Endodermal cell (in vitro differentiated cells): ENCODE data around the gene ZNF627. TPM values are rescaled to one million over a fixed set of nuclear protein-coding genes. Genes with fewer than 3 reads are reported as not detected.

ENCODE experiments used
- DNase-seq: peaks from one replicate; pipeline ENCODE4 v3.0.0-alpha.2; 2017
- H3K27ac ChIP-seq: 2 replicates; pipeline ENCODE4 v1.5.1; 2013; ENCODE audit warnings: mild to moderate bottlenecking, low read depth, low read length, moderate library complexity
- H3K27me3 ChIP-seq: 2 replicates; pipeline ENCODE4 v1.6.1; 2013; ENCODE audit warnings: mild to moderate bottlenecking, low read length, moderate library complexity; ENCODE audit not compliant: insufficient read depth, control insufficient read depth, poor library complexity, severe bottlenecking
- H3K36me3 ChIP-seq: 2 replicates; pipeline ENCODE4 v1.7.0; 2013; ENCODE audit warnings: mild to moderate bottlenecking, low read length, moderate library complexity; ENCODE audit not compliant: control insufficient read depth, insufficient read depth
- H3K4me1 ChIP-seq: one replicate; pipeline ENCODE4 v1.7.0; 2013; ENCODE audit warnings: low read length; ENCODE audit not compliant: control insufficient read depth, insufficient read depth
- H3K4me3 ChIP-seq: 2 replicates; pipeline ENCODE4 v1.5.1; 2013; ENCODE audit warnings: mild to moderate bottlenecking, low read length, moderate library complexity
- H3K9ac ChIP-seq: 2 replicates; pipeline ENCODE4 v1.6.1; 2013; ENCODE audit warnings: mild to moderate bottlenecking, low read length, moderate library complexity; ENCODE audit not compliant: poor library complexity, severe bottlenecking; ENCODE audit errors: extremely low read depth
- H3K9me3 ChIP-seq: 2 replicates; pipeline ENCODE4 v1.6.1; 2013; ENCODE audit warnings: mild to moderate bottlenecking, low read length, moderate library complexity; ENCODE audit not compliant: control insufficient read depth
- H3K27ac Mint-ChIP-seq: 2 replicates; pipeline ENCODE4 v1.8.0; 2020; ENCODE audit warnings: mixed read lengths
- H3K27me3 Mint-ChIP-seq: 2 replicates; pipeline ENCODE4 v1.8.0; 2021; ENCODE audit warnings: mild to moderate bottlenecking, mixed read lengths; ENCODE audit not compliant: insufficient read depth
- H3K36me3 Mint-ChIP-seq: 2 replicates; pipeline ENCODE4 v1.8.0; 2020; ENCODE audit warnings: low read depth, mixed read lengths
- H3K4me1 Mint-ChIP-seq: 2 replicates; pipeline ENCODE4 v1.8.0; 2020; ENCODE audit warnings: mixed read lengths
- H3K4me3 Mint-ChIP-seq: 2 replicates; pipeline ENCODE4 v1.8.0; 2020; ENCODE audit warnings: mild to moderate bottlenecking, moderate library complexity, mixed read lengths
- H3K9me3 Mint-ChIP-seq: 2 replicates; pipeline ENCODE4 v1.8.0; 2020; ENCODE audit warnings: mild to moderate bottlenecking, mixed read lengths
- CTCF ChIP-seq: fragments of 200-600 bp; sonication (generic); conservative IDR thresholded peaks from 2 replicates; pipeline ENCODE4 v1.5.0; 2021; ENCODE audit warnings: antibody characterized with exemption, mild to moderate bottlenecking
- WGBS, 2 experiments: methylation state at CpG; one replicate each; pipeline versions ENCODE4 v1.1.5 to v1.1.7; 2013; ENCODE audit warnings: missing lambda C conversion rate in 2 of 2, mixed read lengths in 1 of 2; ENCODE audit not compliant: insufficient coverage in 1 of 2, insufficient read length in 1 of 2; 5-methylcytosine and 5-hydroxymethylcytosine counted together
- total RNA-seq, 2 donors: library from RNA; stranded (reverse); fragmentation: NEBNext Ultra II Directional in 1 of 2; extraction: Animal tissue kit (Norgen Biotek cat#: 25700) in 1 of 2; gene quantifications; 2 replicates in 1 of 2; 3 replicates in 1 of 2; pipeline ENCODE4 v1.2.1, GENCODE V29; 2021

The ZNF627 gene
- total RNA-seq, 2 donors from 2014 or later, result 22.0 to 30.5 TPM

DNA sequence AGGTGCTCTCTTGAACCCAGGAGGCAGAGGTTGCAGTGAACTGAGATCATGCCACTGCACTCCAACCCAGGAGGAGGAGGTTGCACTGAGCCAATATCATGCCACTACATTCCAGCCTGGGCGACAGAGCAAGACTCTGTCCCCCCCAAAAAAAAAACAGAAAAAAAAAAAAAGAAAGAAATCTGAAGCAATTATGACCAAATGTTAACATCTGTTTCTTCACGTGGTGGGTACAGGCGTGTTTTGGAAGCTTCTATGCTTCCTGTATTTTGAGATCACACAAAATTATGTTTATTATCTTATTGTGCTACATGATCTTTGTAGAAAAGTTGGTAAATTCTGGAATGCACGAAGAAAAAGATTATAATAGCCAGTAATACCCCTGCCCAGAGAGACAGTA is 17.2 kb upstream of the ZNF627 start:
- H3K27me3 Mint-ChIP-seq, result peaks cover 22% of the 10 kb centered on the region
- WGBS, 2 experiments, result 93 to 95% methylated on average over 3 to 4 of the region's 4 CpGs
- no peak overlapping the region for H3K27ac Mint-ChIP-seq

GRCh38 chr19:11581740-11582139 is 15.5 kb upstream of the ZNF627 start:
- H3K36me3 ChIP-seq, result no peaks in the 10 kb centered on the region
- H3K9me3 ChIP-seq, result no peaks in the 10 kb centered on the region
- Mint-ChIP-seq H3K27ac (no peak overlapping the region), H3K9me3 (peaks cover 5% of the 10 kb centered on the region), H3K4me1 (peaks cover 3% of the 10 kb centered on the region), H3K27me3 (peaks cover 22% of the 10 kb centered on the region), H3K4me3 (no peak overlapping the region), H3K36me3 (no peaks in the 10 kb centered on the region)
- H3K9ac ChIP-seq, result no peak overlapping the region
- WGBS, 2 experiments, result 80% methylated on average over 3 of the region's 3 CpGs; no CpG with 5 or more reads in 1 of the 2 experiments
- no peak for TF ChIP-seq CTCF
- H3K27ac ChIP-seq, result no peak overlapping the region
- H3K4me1 ChIP-seq, result no peaks in the 10 kb centered on the region
- no peak overlapping the region for H3K4me3 ChIP-seq
- no peak for DNase-seq
- H3K27me3 ChIP-seq, result no peaks in the 10 kb centered on the region

More for the DNA sequence above, 17.2 kb upstream of the ZNF627 start:
- H3K9me3 ChIP-seq, result no peaks in the 10 kb centered on the region
- no peak for TF ChIP-seq CTCF
- DNase-seq, result no peak
- H3K4me1 Mint-ChIP-seq, result peaks cover 3% of the 10 kb centered on the region
- H3K36me3 Mint-ChIP-seq, result no peaks in the 10 kb centered on the region
- peaks cover 5% of the 10 kb centered on the region for H3K9me3 Mint-ChIP-seq
- H3K27me3 ChIP-seq, result no peaks in the 10 kb centered on the region
- H3K4me3 ChIP-seq, result no peak overlapping the region
- H3K36me3 ChIP-seq, result no peaks in the 10 kb centered on the region
- no peak overlapping the region for H3K27ac ChIP-seq
- no peak overlapping the region for H3K9ac ChIP-seq
- no peak overlapping the region for H3K4me3 Mint-ChIP-seq
- H3K4me1 ChIP-seq, result no peaks in the 10 kb centered on the region

DNA sequence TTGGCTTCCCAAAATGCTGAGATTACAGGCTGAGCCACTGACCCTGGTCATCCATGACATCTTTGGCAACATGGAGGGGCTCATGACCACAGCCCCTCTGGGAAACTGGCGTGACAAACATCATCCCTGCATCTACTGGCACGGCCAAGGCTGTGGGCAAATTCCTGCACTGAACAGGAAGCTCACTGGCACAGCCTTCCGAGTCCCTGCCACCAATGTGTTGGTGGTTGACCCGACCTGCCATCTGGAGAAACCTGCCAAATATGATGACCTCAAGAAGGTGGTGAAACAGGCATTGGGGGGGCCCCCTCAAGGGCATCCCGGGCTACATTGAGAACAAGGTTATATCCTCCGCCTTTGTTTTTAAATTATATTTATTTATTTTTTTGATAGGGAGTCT is 11.0 kb upstream of the ZNF627 start:
- WGBS, 2 experiments, result 83 to 89% methylated on average over 1 to 5 of the region's 6 CpGs
- Mint-ChIP-seq H3K4me1 (peaks cover 3% of the 10 kb centered on the region), H3K36me3 (no peaks in the 10 kb centered on the region), H3K4me3 (no peak overlapping the region), H3K27me3 (peaks cover 3% of the 10 kb centered on the region), H3K9me3 (no peaks in the 10 kb centered on the region), H3K27ac (no peak overlapping the region)
- no peak overlapping the region for H3K4me3 ChIP-seq
- no peak overlapping the region for H3K27ac ChIP-seq
- H3K9ac ChIP-seq, result no peak overlapping the region
- no peaks in the 10 kb centered on the region for H3K27me3 ChIP-seq
- DNase-seq, result no peak
- H3K36me3 ChIP-seq, result no peaks in the 10 kb centered on the region
- TF ChIP-seq CTCF, result no peak
- H3K9me3 ChIP-seq, result no peaks in the 10 kb centered on the region
- H3K4me1 ChIP-seq, result no peaks in the 10 kb centered on the region
